GM18951 (cell line): ENCODE results near the gene USP48.

Experiments
- POLR2A ChIP-seq: IDR thresholded peaks from 4 replicates; pipeline ENCODE4 v1.6.1; 2011; ENCODE audit warnings: mild to moderate bottlenecking; ENCODE audit not compliant: insufficient read length, insufficient read depth; ENCODE audit errors: extremely low read depth
- in situ Hi-C: fragments of 300-500 bp; cut with MboI; formaldehyde crosslinking; loops from one replicate; pipeline ENCODE4 v1.12.0; 2022; ENCODE audit warnings: low sequenced_read_pairs, mixed read lengths, inconsistent platforms; ENCODE audit not compliant: unreplicated experiment

USP48 gene

DNA sequence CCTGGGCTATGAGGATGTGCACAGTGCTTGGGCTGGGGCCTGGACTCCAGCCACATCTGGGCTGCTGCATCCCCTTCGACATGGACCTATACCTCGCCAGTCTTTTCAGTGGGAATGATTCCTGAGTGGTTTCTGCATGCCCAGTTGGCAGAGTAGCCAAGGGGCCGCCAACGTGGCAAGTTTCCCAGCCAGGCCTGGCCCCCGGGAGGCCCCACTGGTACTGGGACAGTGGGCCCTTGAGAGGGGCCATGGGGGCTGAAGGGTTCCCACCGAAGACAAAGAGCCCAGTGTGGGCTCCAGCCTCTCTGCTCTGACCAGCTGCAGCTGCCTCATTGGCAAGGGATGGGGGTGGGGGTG, 129.2 kb downstream of the USP48 start:
- in situ Hi-C loops = no loop called here

DNA sequence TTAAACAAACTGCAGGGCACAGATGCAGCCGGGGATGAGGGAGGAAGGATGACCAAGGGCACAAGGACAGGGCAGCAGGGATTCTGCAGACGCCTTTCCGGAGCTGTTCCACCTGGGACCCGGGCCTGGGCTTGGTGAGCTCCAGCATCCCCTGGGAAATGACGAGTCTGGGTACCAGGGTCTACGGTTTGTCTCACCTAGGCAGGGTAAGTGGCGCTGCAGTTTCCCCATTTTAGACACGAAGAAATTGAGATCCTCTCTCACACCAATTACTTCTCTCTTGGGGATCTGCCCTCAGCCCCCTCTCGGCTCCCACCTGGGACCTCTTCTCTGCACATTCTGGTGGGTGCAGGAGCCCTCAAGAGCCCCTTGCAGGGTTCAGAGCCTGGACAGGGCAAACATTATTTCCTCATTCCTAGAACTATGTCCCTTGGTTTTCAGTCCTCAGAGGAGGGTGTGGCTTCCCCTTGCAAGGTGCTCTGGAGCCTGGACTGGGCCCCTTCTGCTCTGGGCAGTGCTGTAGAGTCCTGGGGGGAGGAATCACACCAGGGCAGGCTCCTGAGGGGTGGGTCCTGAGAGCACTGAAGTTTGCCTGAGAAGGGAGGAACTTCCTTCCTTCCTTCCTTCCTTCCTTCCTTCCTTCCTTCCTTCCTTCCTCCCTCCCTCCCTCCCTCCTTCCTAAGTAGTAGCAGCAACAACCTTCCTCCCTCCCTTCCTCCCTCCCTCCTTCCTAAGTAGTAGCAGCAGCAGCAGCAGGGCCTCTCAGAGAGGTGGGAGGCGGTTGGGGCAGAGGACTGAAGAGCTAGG, 129.8 kb downstream of the USP48 start:
- TF ChIP-seq POLR2A = no peak
- in situ Hi-C loops = no loop called here

More for the DNA sequence above, 129.2 kb downstream of the USP48 start:
- TF ChIP-seq POLR2A = no peak

DNA sequence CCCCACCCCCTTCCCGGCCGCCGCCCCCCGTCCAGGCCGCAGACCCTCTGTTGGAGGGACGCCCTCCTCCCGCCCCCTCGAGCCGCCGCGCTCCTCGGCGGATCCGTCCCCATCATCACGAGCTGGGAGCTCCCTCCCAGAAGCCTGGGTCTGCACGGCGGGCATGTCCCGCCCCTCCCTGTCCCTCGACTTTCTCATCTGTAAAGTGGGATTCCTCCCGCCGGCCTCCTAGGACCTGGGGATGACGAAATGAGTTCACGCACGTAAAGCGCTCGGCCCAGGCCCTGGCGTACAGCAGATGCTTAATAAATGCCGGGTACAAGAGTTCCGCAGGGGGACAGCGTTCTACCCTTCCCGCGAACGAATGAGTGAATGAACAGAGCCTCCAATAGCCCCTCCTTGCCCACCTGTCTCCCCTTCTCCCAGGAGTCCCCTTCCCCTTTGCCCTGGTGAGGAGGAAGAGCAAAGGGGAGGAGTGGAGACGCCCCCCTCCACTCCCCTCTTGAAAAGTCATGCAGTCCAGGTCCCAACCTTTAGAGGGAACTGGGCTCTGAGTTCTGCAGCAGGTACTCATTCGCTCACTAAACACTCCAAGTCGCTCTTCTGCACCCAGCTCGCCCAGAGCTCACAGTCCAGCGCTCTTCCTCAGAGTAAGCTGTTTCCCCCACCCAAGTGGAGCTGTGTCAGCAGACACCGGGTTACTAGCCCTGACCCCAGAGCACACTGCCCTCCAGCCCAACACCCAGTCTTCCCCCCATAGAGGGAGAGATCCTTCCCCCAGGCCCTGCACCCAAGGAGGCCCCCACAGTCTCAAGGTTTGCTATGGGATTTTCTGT, 130.6 kb downstream of the USP48 start:
- no peak for TF ChIP-seq POLR2A
- in situ Hi-C loops = no loop called here

DNA sequence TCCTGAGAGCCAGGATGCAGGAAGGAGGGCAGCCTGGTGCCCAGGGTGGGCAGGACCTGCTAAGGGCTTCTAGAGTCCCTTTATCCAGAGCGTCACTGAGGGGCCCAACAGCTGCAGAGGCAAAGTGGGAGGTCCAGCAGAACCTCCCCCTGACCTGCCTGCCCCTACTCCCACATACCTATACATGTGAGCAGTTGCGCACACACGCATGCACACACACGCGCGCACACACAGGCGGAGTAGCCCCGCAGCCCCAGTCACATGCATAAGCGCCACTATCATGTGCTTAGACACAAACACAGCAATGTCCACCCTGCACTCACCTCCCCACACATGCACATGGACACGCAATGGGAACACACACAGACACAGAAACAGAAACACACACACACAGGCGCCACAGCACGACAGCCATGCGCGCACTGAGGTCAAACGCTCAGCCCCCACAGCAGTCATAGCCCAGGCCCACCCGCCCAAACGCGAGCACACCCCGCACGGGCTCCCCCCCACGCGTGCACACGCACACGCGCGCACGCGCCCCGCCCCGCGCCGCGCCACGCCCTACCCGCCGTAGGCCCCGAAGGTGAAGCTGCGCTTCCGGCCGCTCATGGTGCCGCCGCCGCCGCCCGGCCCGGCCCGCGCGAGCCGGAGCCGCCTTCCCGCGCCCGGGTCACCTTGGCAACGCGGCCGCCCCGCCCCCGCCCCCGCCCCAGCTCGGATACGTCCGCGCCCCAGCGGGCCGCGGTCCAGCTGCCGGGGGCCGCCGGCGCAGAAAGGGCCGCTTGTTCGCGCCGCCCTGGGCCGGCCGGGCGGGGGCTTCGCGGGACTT, 131.5 kb downstream of the USP48 start:
- in situ Hi-C loops = no loop called here
- no peak for TF ChIP-seq POLR2A

DNA sequence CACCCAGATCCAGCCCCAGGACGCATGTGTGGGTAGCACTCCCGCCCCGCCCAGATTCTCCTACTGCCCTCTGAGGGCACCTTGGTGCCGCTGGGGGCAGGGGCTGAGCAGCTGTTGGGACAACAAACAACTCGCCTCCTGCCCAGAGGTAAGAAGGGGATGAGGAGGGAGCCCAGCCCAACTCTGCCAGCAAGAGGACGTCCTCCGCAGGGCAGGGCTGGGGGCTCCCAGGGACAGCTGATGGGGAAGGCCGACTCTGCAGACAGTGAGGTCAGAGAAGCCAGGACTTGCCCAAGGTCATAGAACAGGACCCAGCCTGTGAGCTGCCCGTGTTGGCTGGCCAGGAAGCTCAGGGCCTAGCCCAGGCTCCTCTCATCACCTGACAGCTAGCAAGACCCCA, 132.5 kb downstream of the USP48 start:
- in situ Hi-C loops = no loop called here

DNA sequence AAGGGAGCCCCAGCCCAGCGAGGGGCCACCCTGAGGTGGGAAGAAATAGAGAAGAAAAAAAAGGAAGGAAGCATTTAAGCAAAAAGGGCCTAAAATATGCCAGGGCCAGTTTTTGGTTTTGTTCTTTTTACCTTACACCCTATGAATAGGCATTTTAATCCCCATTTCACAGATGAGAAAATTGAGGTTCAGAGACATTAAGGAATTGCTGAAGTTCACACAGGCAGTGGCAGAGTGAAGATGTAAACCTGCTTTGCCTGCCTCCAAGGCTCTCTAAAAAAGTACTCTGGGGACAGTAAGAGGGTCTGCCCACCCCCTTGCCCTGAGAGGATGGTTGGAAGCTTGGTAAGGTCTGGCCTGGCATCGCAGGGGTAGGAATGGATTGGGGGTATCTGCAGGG, 133.6 kb downstream of the USP48 start:
- no peak for TF ChIP-seq POLR2A
- in situ Hi-C loops = no loop called here

More for the DNA sequence above, 132.5 kb downstream of the USP48 start:
- no peak for TF ChIP-seq POLR2A

- in situ Hi-C loops = no loop called here
Measured at GRCh38 chr1:21648791-21649190, 134.2 kb downstream of the USP48 start.

DNA sequence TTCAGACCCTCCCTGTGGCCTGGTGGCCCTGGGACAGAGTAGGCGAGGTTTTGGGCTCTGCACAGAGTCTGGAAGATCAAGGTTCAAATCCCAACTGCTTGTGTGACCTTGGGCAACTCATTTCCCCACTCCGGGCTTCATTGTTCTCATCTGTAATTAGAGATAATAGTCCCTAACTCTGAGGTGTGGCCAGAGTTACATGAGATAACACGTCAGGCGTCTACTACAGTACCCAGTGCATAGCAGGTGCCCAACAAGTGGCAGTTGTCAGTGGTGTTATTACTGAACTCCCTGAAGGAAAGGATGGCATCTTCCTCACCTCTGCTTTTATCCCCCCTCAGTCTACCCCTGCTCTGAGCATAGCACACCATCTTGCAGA, 134.6 kb downstream of the USP48 start:
- TF ChIP-seq POLR2A = no peak
- in situ Hi-C loops = no loop called here

More at GRCh38 chr1:21648791-21649190, 134.2 kb downstream of the USP48 start:
- no peak for TF ChIP-seq POLR2A

GRCh38 chr1:21647431-21648351, 135.3 kb downstream of the USP48 start:
- in situ Hi-C loops = no loop called here
- no peak for TF ChIP-seq POLR2A

- in situ Hi-C loops = no loop called here
Measured at GRCh38 chr1:21645550-21645949, 137.4 kb downstream of the USP48 start.

GRCh38 chr1:21644906-21645305, 138.0 kb downstream of the USP48 start:
- no peak for TF ChIP-seq POLR2A

More at GRCh38 chr1:21645550-21645949, 137.4 kb downstream of the USP48 start:
- TF ChIP-seq POLR2A = no peak

GRCh38 chr1:21644348-21644747, 138.6 kb downstream of the USP48 start:
- in situ Hi-C loops = no loop called here
- no peak for TF ChIP-seq POLR2A

More at GRCh38 chr1:21644906-21645305, 138.0 kb downstream of the USP48 start:
- in situ Hi-C loops = no loop called here

DNA sequence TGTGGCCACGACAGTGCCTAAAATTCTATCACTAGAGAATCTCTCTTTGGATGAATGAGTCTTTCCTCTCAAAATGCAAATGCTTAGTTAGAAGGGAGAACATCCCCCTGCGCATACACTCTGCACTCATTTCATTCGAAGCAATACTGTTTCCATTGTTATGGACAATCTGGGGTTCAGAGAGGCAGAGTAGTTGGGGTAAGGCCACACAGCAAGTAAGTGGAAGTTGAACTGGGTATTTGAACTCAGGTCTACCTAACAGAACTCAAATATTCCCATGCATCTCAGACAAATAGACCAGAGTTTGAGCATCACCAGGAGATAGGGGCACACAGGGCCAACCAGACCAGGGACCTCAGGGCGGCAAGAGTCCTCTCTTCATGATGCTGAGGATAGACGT, 139.3 kb downstream of the USP48 start:
- in situ Hi-C loops = no loop called here
- TF ChIP-seq POLR2A = no peak
